Daoy (cell line): ENCODE data around the gene SF3B1. TPM values are rescaled to one million over a fixed set of nuclear protein-coding genes. Genes with fewer than 3 reads are reported as not detected.

Experiments used
- total RNA-seq: library from RNA; depleted of rRNA; stranded (reverse); fragments of >200 nt; shearing (Covaris generic); gene quantifications from 2 replicates; pipeline ENCODE4 v1.2.3, GENCODE V29; 2014; rRNA removed

The SF3B1 gene
- total RNA-seq, 1 experiment from 2014 or later, result 220 TPM

Other genes with a start within 250 kb of the SF3B1 start
- 5.8 and 7.4 TPM in 2 replicates for gene ANKRD44, start 124.2 kb downstream of the SF3B1 start, total RNA-seq
- 39.7 and 39.8 TPM in 2 replicates for gene COQ10B, start 18.5 kb upstream of the SF3B1 start, total RNA-seq
- gene HSPD1, start 64.8 kb upstream of the SF3B1 start, total RNA-seq, result 397 and 401 TPM in 2 replicates
- 446 and 466 TPM in 2 replicates for gene HSPE1, start 65.4 kb upstream of the SF3B1 start, total RNA-seq
- gene MOB4, start 81.0 kb upstream of the SF3B1 start, total RNA-seq, result 49.8 and 63.8 TPM in 2 replicates
- gene RFTN2, start 240.6 kb upstream of the SF3B1 start, total RNA-seq, result 0.24 TPM in 1 of 2 replicates, not detected in the other